Subcutaneous adipose tissue (tissue), 4 donors: ENCODE results near the gene PARK7. TPM values are rescaled to one million over a fixed set of nuclear protein-coding genes. Genes with fewer than 3 reads are reported as not detected.

Experiments
- total RNA-seq, 4 donors: library from RNA; depleted of rRNA; stranded (reverse); fragments of >200 nt; gene quantifications; one replicate each; pipeline ENCODE4 v1.1.0, GENCODE V29; 2016
- TF ChIP-seq, protein P1 (sequence below): fragments of 450-650 bp; IDR thresholded peaks from one replicate; pipeline ENCODE4 v1.5.1; 2016; ENCODE audit warnings: low read depth, mild to moderate bottlenecking, control low read depth, antibody characterized with exemption, moderate library complexity

PARK7 gene
- total RNA-seq, 4 donors from 2014 or later = 195 to 251 (median 215) TPM

DNA sequence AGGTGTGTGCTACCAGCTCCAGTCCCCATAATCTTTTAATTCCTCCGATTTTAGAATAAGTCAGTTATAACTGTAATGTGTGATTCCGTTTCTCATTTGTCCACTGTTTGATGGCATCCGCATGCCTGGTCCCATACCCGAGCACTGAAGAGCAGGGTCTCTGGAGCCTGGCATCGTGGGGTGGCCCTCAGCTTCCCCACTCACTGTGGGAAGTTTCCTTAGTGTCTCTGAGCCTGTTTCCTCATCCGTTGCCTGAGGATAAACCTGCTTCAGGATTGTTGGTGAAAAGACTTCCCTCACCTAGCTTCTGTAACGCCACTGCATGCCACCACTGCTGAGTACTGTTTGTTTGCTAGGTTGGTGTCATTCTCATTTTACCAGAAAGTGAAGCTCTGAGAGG is 19.5 kb downstream of the PARK7 start:
- TF ChIP-seq, protein P1, sequence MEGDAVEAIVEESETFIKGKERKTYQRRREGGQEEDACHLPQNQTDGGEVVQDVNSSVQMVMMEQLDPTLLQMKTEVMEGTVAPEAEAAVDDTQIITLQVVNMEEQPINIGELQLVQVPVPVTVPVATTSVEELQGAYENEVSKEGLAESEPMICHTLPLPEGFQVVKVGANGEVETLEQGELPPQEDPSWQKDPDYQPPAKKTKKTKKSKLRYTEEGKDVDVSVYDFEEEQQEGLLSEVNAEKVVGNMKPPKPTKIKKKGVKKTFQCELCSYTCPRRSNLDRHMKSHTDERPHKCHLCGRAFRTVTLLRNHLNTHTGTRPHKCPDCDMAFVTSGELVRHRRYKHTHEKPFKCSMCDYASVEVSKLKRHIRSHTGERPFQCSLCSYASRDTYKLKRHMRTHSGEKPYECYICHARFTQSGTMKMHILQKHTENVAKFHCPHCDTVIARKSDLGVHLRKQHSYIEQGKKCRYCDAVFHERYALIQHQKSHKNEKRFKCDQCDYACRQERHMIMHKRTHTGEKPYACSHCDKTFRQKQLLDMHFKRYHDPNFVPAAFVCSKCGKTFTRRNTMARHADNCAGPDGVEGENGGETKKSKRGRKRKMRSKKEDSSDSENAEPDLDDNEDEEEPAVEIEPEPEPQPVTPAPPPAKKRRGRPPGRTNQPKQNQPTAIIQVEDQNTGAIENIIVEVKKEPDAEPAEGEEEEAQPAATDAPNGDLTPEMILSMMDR = no peak

DNA sequence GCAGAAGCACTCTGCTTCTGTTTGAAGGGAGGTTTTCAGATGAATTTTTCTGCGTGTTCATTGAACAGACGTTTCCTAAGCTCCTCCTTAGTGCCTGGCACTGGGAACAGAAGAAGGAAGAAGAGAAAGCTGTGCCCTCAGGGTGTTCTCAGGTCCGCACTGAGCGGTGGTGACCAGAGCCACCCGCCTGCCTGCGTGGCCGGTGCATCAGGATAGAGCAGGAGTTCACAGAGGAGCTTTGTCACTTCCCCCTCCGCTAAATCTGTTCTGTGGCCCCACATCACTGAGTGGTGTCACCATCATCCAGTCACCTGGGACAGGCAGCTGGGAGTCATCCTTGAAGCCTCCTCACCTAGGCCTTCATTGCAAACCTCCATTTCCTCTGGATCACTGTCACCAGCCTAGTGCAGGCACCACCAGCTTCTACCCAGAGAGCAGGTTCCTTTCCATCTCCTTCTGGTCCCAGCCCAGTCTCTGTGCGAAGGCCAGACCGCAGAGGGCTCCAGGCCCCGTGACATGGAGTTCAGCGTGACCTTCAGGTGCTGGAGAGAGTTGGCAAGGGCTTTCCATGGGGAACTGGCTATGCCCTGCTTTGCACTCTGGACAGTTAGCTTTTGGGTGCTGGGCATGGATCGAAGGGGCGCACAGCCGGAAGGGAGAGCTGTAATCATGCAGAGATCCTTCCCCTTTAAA is 21.7 kb downstream of the PARK7 start:
- TF ChIP-seq, protein P1 = no peak

DNA sequence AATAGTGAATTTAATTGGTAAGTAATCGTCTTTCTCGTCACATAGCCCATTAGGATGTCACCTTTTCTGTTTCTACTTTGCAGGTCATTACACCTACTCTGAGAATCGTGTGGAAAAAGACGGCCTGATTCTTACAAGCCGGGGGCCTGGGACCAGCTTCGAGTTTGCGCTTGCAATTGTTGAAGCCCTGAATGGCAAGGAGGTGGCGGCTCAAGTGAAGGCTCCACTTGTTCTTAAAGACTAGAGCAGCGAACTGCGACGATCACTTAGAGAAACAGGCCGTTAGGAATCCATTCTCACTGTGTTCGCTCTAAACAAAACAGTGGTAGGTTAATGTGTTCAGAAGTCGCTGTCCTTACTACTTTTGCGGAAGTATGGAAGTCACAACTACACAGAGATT is 23.3 kb downstream of the PARK7 start:
- TF ChIP-seq, protein P1 = no peak

DNA sequence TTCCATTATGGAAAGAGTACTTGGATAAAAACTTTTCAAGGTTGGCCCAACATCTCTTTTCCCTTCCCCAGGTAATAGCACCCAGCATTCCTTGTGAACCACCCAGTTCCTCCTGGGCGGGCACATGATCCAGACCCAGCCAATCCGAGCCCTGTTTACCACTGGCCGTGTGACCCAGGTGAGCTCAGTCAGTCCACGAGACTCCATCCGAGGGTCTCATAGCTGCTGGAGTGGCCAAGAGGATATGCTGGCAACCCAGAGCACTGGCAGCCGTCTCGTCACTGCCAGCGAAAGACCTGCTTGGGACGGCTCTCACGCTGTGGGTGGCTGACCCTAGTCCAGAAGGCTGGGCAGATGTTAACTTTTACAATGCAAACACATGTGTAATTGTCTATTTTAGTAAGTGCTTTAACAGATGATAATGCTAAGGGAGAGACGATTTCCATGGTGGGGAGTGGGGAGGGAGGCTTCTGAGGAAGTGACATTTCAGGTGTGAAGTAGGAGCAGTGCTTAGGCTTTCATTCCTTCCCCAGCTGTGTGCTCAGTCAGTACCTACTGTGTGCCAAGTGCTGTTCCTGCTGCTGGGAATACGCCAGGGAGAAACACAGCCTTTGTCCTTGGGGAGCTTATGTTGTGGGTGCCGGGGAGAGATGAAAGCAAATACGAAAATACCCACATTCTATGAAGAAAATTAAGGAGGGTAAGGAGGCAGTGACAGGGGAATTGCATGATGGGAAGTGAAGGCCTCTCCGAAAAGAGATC is 24.5 kb downstream of the PARK7 start:
- TF ChIP-seq, protein P1 = no peak

DNA sequence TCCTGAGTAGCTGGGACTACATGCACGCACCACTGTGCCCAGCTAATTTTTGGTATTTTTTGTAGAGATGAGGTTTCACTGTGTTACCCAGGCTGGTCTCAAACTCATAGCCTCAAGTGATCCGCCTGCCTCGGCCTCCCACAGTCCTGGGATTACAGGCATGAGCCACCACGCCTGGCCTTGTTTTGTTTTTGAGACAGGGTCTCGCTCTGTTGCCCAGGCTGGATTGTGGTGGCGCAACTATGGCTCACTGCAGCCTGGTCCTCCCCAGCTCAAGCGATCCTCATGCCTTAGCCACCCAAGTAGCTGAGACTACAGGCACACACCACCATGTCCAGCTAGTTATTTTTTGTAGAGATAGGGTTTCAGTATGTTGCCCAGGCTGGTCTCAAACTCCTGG is 26.0 kb downstream of the PARK7 start:
- TF ChIP-seq, protein P1 = no peak

DNA sequence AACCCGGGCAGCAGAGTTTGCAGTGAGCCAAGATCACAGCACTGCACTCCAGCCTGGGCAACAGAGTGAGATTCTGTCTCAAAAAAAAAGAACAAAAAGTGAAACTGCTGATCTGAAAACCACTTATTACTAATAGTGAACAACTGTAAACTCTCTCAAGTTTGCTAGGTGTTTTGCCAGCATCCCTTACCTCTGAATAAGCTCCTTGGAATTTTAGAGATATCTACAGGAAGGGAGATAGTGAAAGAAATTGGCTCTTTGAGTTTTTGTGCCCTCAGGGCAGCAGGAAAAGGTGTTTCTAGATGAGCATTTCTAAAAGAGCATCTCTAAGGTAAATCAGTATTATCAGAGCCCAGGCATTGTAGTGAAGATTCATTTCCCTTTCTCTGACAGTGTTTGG is 27.1 kb downstream of the PARK7 start:
- TF ChIP-seq, protein P1 = no peak

DNA sequence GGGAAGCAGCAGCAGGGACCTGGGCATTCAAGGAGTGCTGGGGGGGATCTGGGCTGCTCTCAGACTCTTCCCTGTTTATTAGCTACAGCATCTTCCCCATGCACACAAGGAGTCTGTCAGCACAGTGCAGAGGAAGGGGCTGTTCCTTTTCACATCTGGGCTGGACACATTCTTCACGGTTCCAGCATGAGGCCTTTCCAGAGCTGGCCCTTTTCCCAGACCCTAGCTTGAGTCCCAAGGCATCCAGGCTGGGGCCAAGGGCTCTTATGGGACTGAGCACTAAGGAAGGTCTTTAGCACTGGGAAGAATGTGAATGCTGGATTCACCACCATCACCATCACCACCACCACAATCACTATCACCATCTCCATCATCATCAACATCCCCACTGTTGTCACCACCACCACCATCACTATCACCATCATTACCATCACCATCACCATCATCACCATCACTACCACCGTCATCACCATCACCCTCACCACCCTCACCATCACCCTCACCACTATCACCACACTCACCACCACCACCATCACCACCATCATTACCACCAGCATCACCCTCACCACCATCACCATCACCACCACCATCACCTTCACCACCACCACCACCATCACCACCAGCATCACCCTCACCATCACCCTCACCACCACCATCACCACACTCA is 28.4 kb downstream of the PARK7 start:
- TF ChIP-seq, protein P1 = no peak
